ENCODE measurements around the gene ANXA2R. TPM values are rescaled to one million over a fixed set of nuclear protein-coding genes. Genes with fewer than 3 reads are reported as not detected.

Gene ANXA2R
- total and polyA plus RNA-seq, 8 donors, result 1.5 to 2.9 (median 2.1) TPM

GRCh38 chr5:43068037-43068436 lies 27.9 kb upstream of the ANXA2R start:
- Histone ChIP-seq H3K27me3 (no peaks in the 10 kb centered on the region), H3K36me3 (peaks cover 0 to 16% of the 10 kb centered on the region in 2 donors), H3K27ac (peak overlapping the region in 1 of 2 donors; percentile 100), H3K4me3 (peak overlapping the region; percentile 64 to 69), H3K9me3 (no peaks in the 10 kb centered on the region), H3K4me1 (peaks cover 16 to 48% of the 10 kb centered on the region in 2 donors)
- DNase-seq, result no peak
- ATAC-seq, result no peak
- TF ChIP-seq CTCF (IDR thresholded peaks at IDR 0.05), result no peak
- intact Hi-C loops (cut with DNase I), result no loop called here

DNA sequence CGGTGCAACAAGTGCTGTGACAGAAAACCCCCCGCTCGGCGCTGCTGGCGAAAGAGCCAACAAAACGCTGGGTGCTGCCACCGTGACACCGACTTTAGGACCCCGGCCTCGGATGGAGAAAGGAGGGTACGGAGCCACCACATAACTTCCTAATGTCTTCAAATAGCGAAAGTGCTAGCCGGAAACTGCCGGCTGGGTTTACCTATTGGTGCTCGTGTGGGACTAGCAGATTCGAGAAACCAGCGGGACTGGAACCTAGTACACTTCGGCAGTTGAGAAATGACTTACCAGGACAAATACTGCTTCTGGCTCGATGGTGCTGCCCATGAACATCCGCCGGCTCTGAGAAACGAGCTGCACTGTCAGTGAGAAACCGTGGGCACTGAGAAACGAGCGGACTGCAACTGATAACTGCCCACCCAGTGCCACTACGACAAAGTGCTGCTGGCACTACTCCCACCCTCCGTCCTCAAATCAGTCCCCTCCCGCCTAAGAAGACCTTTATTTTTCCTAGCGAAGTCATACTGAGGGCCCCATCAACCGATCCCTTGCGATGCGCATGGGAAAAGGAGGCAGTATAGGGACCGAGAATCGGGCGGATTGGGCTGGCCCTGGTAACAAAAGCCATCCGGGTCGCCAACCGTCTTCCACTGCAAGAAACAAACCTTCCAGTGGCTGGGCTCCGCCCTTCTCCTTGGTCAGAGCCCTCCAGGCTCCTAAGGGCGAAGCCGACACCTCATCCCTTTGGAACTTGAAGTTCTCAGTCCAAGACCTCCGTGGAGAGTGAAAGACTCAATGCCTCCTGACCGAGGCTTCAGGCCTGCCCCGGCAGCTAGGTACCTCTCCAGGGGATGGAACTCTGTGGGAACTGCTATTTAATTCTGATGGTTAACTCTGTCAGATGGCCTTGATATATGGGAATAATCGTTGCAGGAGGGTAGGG lies 27.0 kb upstream of the ANXA2R start:
- DNase-seq, result peak; percentile 84 to 95 (median 91)
- intact Hi-C loops (cut with DNase I), result no loop called here
- no peak for TF ChIP-seq CTCF (IDR thresholded peaks at IDR 0.05)

GRCh38 chr5:43065948-43066798 lies 26.1 kb upstream of the ANXA2R start:
- ATAC-seq (peak; percentile 61), DNase-seq (peak in 3 of 4 donors; percentile 78 to 95 (median 85))
- peak overlapping the region; percentile 64 to 69 for H3K4me3 ChIP-seq

More for the DNA sequence above, 27.0 kb upstream of the ANXA2R start:
- no peaks in the 10 kb centered on the region for H3K27me3 ChIP-seq
- ATAC-seq, result peak; percentile 79
- no peaks in the 10 kb centered on the region for H3K9me3 ChIP-seq
- H3K27ac ChIP-seq, result peak overlapping the region; percentile 100
- peak overlapping the region; percentile 64 to 69 for H3K4me3 ChIP-seq
- H3K36me3 ChIP-seq, result peaks cover 0 to 16% of the 10 kb centered on the region in 2 donors
- H3K4me1 ChIP-seq, result peaks cover 16 to 48% of the 10 kb centered on the region in 2 donors

GRCh38 chr5:43065387-43065947 lies 25.3 kb upstream of the ANXA2R start:
- no peaks in the 10 kb centered on the region for H3K27me3 ChIP-seq
- H3K27ac ChIP-seq, result peak overlapping the region; percentile 100
- H3K36me3 ChIP-seq, result peaks cover 0 to 4% of the 10 kb centered on the region in 2 donors
- peak overlapping the region; percentile 64 to 69 for H3K4me3 ChIP-seq
- DNase-seq (no peak), ATAC-seq (no peak)
- intact Hi-C loops (cut with DNase I), result no loop called here
- H3K9me3 ChIP-seq, result no peaks in the 10 kb centered on the region
- no peak for TF ChIP-seq CTCF (IDR thresholded peaks at IDR 0.05)
- peaks cover 16 to 43% of the 10 kb centered on the region in 2 donors for H3K4me1 ChIP-seq

More at GRCh38 chr5:43065948-43066798, 26.1 kb upstream of the ANXA2R start:
- Histone ChIP-seq H3K4me1 (peaks cover 16 to 48% of the 10 kb centered on the region in 2 donors), H3K27me3 (no peaks in the 10 kb centered on the region), H3K9me3 (no peaks in the 10 kb centered on the region), H3K36me3 (peaks cover 0 to 11% of the 10 kb centered on the region in 2 donors), H3K27ac (peak overlapping the region; percentile 100)
- TF ChIP-seq CTCF (IDR thresholded peaks at IDR 0.05), result no peak
- intact Hi-C loops (cut with DNase I), result no loop called here
